OCI-LY1 (cell line): ENCODE measurements around the gene RPH3AL.

Experiments used
- H2AFZ ChIP-seq: fragments of 200-600 bp; sonication (generic), shearing (Covaris generic); 2 replicates; pipeline ENCODE4 v1.6.0; 2014; ENCODE audit warnings: antibody characterized with exemption, mild to moderate bottlenecking, low read length
- H3F3A ChIP-seq: fragments of 200-600 bp; sonication (generic), shearing (Covaris generic); 2 replicates; pipeline ENCODE4 v1.6.0; 2014; ENCODE audit warnings: mild to moderate bottlenecking, antibody characterized with exemption, low read length, moderate library complexity; ENCODE audit not compliant: insufficient read depth
- H3K27ac ChIP-seq: fragments of 200-600 bp; sonication (generic); 2 replicates; pipeline ENCODE4 v1.5.1; 2014; ENCODE audit warnings: low read length, mixed run types, mild to moderate bottlenecking, low read depth; ENCODE audit not compliant: poor library complexity, severe bottlenecking
- H3K27me3 ChIP-seq: fragments of 200-600 bp; sonication (generic); 2 replicates; pipeline ENCODE4 v1.6.0; 2014; ENCODE audit warnings: antibody characterized with exemption, mild to moderate bottlenecking, low read length, moderate library complexity; ENCODE audit not compliant: insufficient read depth
- H3K36me3 ChIP-seq: fragments of 200-600 bp; sonication (generic); 2 replicates; pipeline ENCODE4 v1.6.1; 2014; ENCODE audit warnings: mild to moderate bottlenecking, antibody characterized with exemption, low read length, moderate library complexity, mixed read lengths; ENCODE audit not compliant: insufficient read depth
- H3K4me1 ChIP-seq: fragments of 200-600 bp; sonication (generic); 2 replicates; pipeline ENCODE4 v1.5.1; 2014; ENCODE audit warnings: mild to moderate bottlenecking, low read length, moderate library complexity; ENCODE audit not compliant: insufficient read depth, severe bottlenecking
- H3K4me2 ChIP-seq: fragments of 200-600 bp; sonication (generic), shearing (Covaris generic); 2 replicates; pipeline ENCODE4 v1.6.1; 2014; ENCODE audit warnings: low read length
- H3K4me3 ChIP-seq: fragments of 200-600 bp; sonication (generic); 2 replicates; pipeline ENCODE4 v1.5.1; 2014; ENCODE audit warnings: low read length, low read depth, mild to moderate bottlenecking, mixed read lengths; ENCODE audit not compliant: poor library complexity, severe bottlenecking
- H3K79me2 ChIP-seq: fragments of 200-600 bp; shearing (Covaris generic); 2 replicates; pipeline ENCODE4 v1.6.1; 2016; ENCODE audit warnings: mixed run types, low read length, mixed read lengths; ENCODE audit not compliant: insufficient read depth
- H3K9ac ChIP-seq: fragments of 200-600 bp; sonication (generic), shearing (Covaris generic); 2 replicates; pipeline ENCODE4 v1.6.1; 2014; ENCODE audit warnings: mild to moderate bottlenecking, low read length, mixed read lengths
- H3K9me2 ChIP-seq: fragments of 200-600 bp; sonication (generic), shearing (Covaris generic); 2 replicates; pipeline ENCODE4 v1.6.1; 2014; ENCODE audit warnings: low read depth, mild to moderate bottlenecking, low read length, mixed read lengths
- H3K9me3 ChIP-seq: fragments of 200-600 bp; shearing (Covaris generic); 2 replicates; pipeline ENCODE4 v1.6.1; 2014; ENCODE audit warnings: low read length, mixed read lengths
- H4K20me1 ChIP-seq: fragments of 200-600 bp; sonication (generic), shearing (Covaris generic); 2 replicates; pipeline ENCODE4 v1.6.0; 2016; ENCODE audit warnings: mild to moderate bottlenecking, low read length; ENCODE audit not compliant: insufficient read depth
- EZH2 ChIP-seq: fragments of 200-600 bp; sonication (generic), shearing (Covaris generic); IDR thresholded peaks from 2 replicates; pipeline ENCODE4 v1.8.0; 2017; ENCODE audit warnings: borderline replicate concordance, mixed run types, mild to moderate bottlenecking, antibody characterized with exemption, low read length, moderate library complexity, mixed read lengths
- TF ChIP-seq, protein P1 (sequence below): fragments of 200-600 bp; sonication (generic), shearing (Covaris generic); IDR thresholded peaks from 2 replicates; pipeline ENCODE4 v1.5.1; 2017; ENCODE audit warnings: mild to moderate bottlenecking, antibody characterized with exemption, low read length, moderate library complexity, mixed read lengths

Gene RPH3AL

DNA sequence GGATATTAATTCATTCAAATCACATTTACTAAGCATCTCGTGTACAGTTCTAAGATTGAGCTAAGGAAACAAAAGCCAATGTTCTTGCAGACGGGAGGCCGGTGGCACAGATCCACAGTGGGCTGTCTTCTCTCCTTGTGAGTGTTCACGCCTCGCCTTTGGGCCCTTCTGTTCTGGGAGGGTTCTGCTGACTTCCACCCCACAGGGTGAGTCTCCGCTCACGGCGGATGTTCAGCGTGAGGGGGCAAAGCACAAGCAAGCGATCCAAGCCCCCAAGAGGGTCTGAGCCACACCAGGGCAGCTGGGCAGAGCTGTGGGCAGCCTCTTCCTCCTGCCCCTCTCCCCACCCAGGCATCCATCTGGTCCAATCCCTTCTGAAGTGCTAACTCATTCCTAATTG is 86.9 kb downstream of the RPH3AL start:
- no peaks in the 10 kb centered on the region for H3K9me2 ChIP-seq
- H3K27ac ChIP-seq, result no peak overlapping the region
- no peaks in the 10 kb centered on the region for H4K20me1 ChIP-seq
- H3K4me3 ChIP-seq, result no peak overlapping the region
- H3K27me3 ChIP-seq, result 0 out of 2 replicates have a peak, but pooled peaks cover 5% of the 10 kb centered on the region
- TF ChIP-seq EZH2, result no peak
- TF ChIP-seq, protein P1, sequence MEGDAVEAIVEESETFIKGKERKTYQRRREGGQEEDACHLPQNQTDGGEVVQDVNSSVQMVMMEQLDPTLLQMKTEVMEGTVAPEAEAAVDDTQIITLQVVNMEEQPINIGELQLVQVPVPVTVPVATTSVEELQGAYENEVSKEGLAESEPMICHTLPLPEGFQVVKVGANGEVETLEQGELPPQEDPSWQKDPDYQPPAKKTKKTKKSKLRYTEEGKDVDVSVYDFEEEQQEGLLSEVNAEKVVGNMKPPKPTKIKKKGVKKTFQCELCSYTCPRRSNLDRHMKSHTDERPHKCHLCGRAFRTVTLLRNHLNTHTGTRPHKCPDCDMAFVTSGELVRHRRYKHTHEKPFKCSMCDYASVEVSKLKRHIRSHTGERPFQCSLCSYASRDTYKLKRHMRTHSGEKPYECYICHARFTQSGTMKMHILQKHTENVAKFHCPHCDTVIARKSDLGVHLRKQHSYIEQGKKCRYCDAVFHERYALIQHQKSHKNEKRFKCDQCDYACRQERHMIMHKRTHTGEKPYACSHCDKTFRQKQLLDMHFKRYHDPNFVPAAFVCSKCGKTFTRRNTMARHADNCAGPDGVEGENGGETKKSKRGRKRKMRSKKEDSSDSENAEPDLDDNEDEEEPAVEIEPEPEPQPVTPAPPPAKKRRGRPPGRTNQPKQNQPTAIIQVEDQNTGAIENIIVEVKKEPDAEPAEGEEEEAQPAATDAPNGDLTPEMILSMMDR, result no peak
- no peaks in the 10 kb centered on the region for H3K79me2 ChIP-seq
- no peak overlapping the region for H2AFZ ChIP-seq
- H3K9me3 ChIP-seq, result no peaks in the 10 kb centered on the region
- no peak overlapping the region for H3K4me2 ChIP-seq
- H3K4me1 ChIP-seq, result no peaks in the 10 kb centered on the region
- no peaks in the 10 kb centered on the region for H3F3A ChIP-seq
- H3K36me3 ChIP-seq, result no peaks in the 10 kb centered on the region
- no peak overlapping the region for H3K9ac ChIP-seq

DNA sequence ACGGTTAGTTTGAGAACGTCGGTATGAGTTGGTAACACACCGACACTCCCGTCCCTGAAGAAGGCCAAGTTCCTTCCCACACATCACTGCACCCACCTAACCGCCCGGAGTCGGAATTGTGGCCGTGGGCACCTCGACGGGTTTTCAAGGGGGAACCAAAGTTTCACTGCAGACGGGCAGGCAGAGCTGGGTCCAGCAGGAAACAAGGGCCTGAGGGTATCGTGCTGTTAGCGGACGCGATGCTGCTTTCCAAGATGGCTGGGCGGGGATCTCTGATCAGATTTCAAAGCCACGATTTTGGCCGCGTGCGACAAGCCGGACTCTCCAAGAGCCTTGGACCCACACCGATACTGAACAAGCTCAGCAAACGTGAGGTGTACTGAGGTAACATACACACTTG is 88.8 kb downstream of the RPH3AL start:
- Histone ChIP-seq H3K9me3 (no peaks in the 10 kb centered on the region), H4K20me1 (no peaks in the 10 kb centered on the region), H3K9ac (no peak overlapping the region), H3K36me3 (no peaks in the 10 kb centered on the region), H3K27ac (no peak overlapping the region), H3K27me3 (0 out of 2 replicates have a peak, but pooled peaks cover 5% of the 10 kb centered on the region), H2AFZ (no peak overlapping the region), H3K4me3 (no peak overlapping the region), H3K4me2 (no peak overlapping the region), H3K9me2 (no peaks in the 10 kb centered on the region), H3K79me2 (no peaks in the 10 kb centered on the region), H3K4me1 (no peaks in the 10 kb centered on the region), H3F3A (no peaks in the 10 kb centered on the region)
- no peak for TF ChIP-seq EZH2
- TF ChIP-seq, protein P1, result no peak

DNA sequence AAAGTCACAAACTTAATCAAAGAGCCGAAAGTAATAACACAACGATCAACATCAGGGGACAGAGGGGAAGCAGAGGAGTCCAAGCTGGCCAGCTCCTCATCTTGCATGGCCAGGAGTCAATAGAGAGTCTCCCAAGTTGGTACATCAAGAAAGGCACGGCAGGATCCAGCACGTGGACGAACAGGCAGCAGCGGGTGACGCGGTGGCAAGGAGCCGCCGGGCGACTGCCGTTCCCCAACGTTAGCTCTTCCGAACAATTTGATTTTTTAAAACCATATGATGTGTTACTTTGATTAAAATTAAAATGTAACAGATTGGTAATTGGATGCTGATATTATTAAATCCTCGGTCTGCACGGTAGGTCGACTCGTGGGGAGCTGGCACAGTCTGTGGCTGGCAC is 89.3 kb downstream of the RPH3AL start:
- Histone ChIP-seq H3K27ac (no peak overlapping the region), H3K9me3 (no peaks in the 10 kb centered on the region), H4K20me1 (no peaks in the 10 kb centered on the region), H3K79me2 (no peaks in the 10 kb centered on the region), H2AFZ (no peak overlapping the region), H3K4me1 (no peaks in the 10 kb centered on the region), H3F3A (no peaks in the 10 kb centered on the region), H3K4me2 (no peak overlapping the region), H3K9ac (no peak overlapping the region), H3K9me2 (no peaks in the 10 kb centered on the region), H3K27me3 (0 out of 2 replicates have a peak, but pooled peaks cover 5% of the 10 kb centered on the region), H3K36me3 (no peaks in the 10 kb centered on the region), H3K4me3 (no peak overlapping the region)
- TF ChIP-seq, protein P1, result no peak
- TF ChIP-seq EZH2, result no peak
